ENCODE data around the gene BANK1.

- TF ChIP-seq, protein P1, sequence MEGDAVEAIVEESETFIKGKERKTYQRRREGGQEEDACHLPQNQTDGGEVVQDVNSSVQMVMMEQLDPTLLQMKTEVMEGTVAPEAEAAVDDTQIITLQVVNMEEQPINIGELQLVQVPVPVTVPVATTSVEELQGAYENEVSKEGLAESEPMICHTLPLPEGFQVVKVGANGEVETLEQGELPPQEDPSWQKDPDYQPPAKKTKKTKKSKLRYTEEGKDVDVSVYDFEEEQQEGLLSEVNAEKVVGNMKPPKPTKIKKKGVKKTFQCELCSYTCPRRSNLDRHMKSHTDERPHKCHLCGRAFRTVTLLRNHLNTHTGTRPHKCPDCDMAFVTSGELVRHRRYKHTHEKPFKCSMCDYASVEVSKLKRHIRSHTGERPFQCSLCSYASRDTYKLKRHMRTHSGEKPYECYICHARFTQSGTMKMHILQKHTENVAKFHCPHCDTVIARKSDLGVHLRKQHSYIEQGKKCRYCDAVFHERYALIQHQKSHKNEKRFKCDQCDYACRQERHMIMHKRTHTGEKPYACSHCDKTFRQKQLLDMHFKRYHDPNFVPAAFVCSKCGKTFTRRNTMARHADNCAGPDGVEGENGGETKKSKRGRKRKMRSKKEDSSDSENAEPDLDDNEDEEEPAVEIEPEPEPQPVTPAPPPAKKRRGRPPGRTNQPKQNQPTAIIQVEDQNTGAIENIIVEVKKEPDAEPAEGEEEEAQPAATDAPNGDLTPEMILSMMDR (IDR thresholded peaks at IDR 0.05 in 2 of 3, conservative IDR thresholded peaks at IDR 0.05 in 1 of 3; ENCODE audit: control insufficient read depth in 2 of 3, extremely low read depth in 1 of 3, insufficient read depth in 1 of 3, low read depth in 3 of 3, low read length in 3 of 3): no peak
- TF ChIP-seq CEBPZ (IDR thresholded peaks at IDR 0.05; ENCODE audit: low read depth, low read length): no peak
- TF ChIP-seq BCL3 (IDR thresholded peaks at IDR 0.05; ENCODE audit: borderline replicate concordance, insufficient read depth, low read depth, low read length, poor library complexity, severe bottlenecking): no peak
- TF ChIP-seq EED (IDR thresholded peaks at IDR 0.05; ENCODE audit: low read depth): no peak
- TF ChIP-seq POLR2A (IDR thresholded peaks at IDR 0.05; ENCODE audit: low read depth, low read length): no peak
- no peak for TF ChIP-seq HDAC6 (IDR thresholded peaks at IDR 0.05; ENCODE audit: unreplicated experiment)
- TF ChIP-seq TAF1 (IDR thresholded peaks at IDR 0.05; ENCODE audit: borderline replicate concordance, low read depth, low read length): no peak
- TF ChIP-seq ESRRA (IDR thresholded peaks at IDR 0.05; ENCODE audit: low read length): no peak
- no peak for TF ChIP-seq USF2 (IDR thresholded peaks at IDR 0.05; ENCODE audit: borderline replicate concordance, low read depth, low read length)
- TF ChIP-seq E2F8 (IDR thresholded peaks at IDR 0.05; ENCODE audit: low read depth, partially characterized antibody): no peak
- TF ChIP-seq, protein P2, sequence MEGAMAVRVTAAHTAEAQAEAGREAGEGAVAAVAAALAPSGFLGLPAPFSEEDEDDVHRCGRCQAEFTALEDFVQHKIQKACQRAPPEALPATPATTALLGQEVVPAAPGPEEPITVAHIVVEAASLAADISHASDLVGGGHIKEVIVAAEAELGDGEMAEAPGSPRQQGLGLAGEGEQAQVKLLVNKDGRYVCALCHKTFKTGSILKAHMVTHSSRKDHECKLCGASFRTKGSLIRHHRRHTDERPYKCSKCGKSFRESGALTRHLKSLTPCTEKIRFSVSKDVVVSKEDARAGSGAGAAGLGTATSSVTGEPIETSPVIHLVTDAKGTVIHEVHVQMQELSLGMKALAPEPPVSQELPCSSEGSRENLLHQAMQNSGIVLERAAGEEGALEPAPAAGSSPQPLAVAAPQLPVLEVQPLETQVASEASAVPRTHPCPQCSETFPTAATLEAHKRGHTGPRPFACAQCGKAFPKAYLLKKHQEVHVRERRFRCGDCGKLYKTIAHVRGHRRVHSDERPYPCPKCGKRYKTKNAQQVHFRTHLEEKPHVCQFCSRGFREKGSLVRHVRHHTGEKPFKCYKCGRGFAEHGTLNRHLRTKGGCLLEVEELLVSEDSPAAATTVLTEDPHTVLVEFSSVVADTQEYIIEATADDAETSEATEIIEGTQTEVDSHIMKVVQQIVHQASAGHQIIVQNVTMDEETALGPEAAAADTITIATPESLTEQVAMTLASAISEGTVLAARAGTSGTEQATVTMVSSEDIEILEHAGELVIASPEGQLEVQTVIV (IDR thresholded peaks at IDR 0.05; ENCODE audit: borderline replicate concordance, partially characterized antibody): no peak
- TF ChIP-seq NFXL1 (IDR thresholded peaks at IDR 0.05; ENCODE audit: borderline replicate concordance): no peak
These were observed 35.4 kb downstream of the BANK1 start for GRCh38 chr4:101825953-101826352.

All from GM12878 (cell line).